ENCODE data around the gene OR51V1. TPM values are rescaled to one million over a fixed set of nuclear protein-coding genes. Genes with fewer than 3 reads are reported as not detected.

OR51V1 gene
- total and polyA plus RNA-seq, 12 donors = not detected

DNA sequence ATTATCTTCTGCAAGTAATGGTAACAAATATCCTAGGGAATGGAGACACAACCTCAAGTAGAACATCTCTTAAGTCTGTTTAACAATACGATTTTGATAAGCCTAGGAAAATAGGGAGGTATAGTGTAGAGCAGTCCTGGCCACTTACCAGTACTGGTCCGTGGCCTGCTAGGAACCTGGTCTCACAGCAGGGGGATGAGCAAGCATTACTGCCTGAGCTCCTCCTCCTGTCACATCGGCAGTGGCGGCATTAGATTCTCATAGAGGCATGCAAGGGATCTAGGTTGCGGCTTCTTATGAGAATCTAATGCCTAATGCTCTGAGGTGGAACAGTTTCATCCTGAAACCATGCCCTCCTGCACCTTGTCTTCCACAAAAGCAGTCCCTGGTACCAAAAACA is 4.4 kb downstream of the OR51V1 start:
- TF ChIP-seq POLR2A (IDR thresholded peaks at IDR 0.05) = no peak
- TF ChIP-seq, protein P1, sequence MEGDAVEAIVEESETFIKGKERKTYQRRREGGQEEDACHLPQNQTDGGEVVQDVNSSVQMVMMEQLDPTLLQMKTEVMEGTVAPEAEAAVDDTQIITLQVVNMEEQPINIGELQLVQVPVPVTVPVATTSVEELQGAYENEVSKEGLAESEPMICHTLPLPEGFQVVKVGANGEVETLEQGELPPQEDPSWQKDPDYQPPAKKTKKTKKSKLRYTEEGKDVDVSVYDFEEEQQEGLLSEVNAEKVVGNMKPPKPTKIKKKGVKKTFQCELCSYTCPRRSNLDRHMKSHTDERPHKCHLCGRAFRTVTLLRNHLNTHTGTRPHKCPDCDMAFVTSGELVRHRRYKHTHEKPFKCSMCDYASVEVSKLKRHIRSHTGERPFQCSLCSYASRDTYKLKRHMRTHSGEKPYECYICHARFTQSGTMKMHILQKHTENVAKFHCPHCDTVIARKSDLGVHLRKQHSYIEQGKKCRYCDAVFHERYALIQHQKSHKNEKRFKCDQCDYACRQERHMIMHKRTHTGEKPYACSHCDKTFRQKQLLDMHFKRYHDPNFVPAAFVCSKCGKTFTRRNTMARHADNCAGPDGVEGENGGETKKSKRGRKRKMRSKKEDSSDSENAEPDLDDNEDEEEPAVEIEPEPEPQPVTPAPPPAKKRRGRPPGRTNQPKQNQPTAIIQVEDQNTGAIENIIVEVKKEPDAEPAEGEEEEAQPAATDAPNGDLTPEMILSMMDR (IDR thresholded peaks at IDR 0.05) = no peak
- no peaks in the 10 kb centered on the region for H3K27me3 ChIP-seq
- no peak overlapping the region for H3K27ac ChIP-seq
- intact Hi-C loops (cut with DNase I) = no loop called here
- H3K9me3 ChIP-seq (replicated peaks in 1 of 3) = no peaks in the 10 kb centered on the region
- WGBS, 4 donors = 65 to 71% (median 67%) methylated on average over 5 of the region's 5 CpGs
- no peaks in the 10 kb centered on the region for H3K36me3 ChIP-seq (replicated peaks in 1 of 2)
- H3K4me3 ChIP-seq = no peak overlapping the region
- no peaks in the 10 kb centered on the region for H3K4me1 ChIP-seq (replicated peaks in 1 of 2)
- DNase-seq = no peak

DNA sequence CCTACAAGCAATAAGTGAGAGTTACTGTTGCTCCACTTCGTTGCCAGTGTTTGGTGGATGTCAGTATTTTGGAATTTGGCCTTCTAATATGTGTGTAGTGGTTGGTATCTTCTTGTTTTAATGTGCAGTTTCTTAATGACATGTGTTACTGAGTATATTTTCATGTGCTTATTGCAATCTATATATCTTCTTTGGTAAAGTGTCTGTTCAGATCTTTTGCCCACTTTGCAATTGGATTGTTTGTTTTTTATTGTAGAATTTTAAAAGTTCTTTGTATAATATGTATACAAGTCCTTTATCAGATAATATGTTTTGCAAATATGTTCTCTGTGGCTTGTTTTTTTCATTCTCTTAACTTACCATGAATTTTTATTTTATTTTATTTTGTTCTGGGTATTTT is 7.7 kb downstream of the OR51V1 start:
- TF ChIP-seq, protein P1 (IDR thresholded peaks at IDR 0.05) = no peak
- Histone ChIP-seq H3K36me3 (replicated peaks in 1 of 2) (no peaks in the 10 kb centered on the region), H3K9me3 (replicated peaks in 1 of 3) (no peaks in the 10 kb centered on the region), H3K4me1 (replicated peaks in 1 of 2) (no peaks in the 10 kb centered on the region), H3K27me3 (no peaks in the 10 kb centered on the region), H3K4me3 (no peak overlapping the region), H3K27ac (no peak overlapping the region)
- intact Hi-C loops (cut with DNase I) = no loop called here
- DNase-seq = no peak
- WGBS, 4 donors = 0 to 38% (median 13%) methylated on average over 1 of the region's 1 CpG

DNA sequence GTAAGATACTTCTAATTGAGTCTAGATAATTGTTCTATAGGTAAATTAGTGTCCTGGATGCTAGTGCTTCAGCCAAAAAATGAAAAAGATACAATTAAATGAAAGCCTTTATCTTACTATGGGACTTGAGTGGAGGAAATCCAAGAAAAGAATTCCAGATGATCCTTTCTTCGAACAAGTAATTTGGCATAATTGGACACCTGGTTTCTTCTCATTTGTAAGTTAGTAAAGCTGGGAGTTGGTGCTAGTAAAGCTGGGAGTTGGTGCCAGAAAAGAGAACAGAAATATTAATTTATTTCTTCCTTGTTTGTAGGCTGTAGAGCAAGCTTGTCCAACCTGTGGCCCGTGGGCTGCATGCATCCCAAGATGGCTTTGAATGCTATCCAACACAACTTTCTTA is 12.3 kb downstream of the OR51V1 start:
- Histone ChIP-seq H3K36me3 (replicated peaks in 1 of 2) (no peaks in the 10 kb centered on the region), H3K27me3 (no peaks in the 10 kb centered on the region), H3K9me3 (replicated peaks in 1 of 3) (no peaks in the 10 kb centered on the region), H3K4me3 (no peak overlapping the region), H3K4me1 (replicated peaks in 1 of 2) (no peaks in the 10 kb centered on the region), H3K27ac (no peak overlapping the region)
- 82 to 86% (median 82%) methylated on average over 2 of the region's 2 CpGs for whole genome bisulfite sequencing, 4 donors
- no peak for DNase-seq
- no peak for TF ChIP-seq POLR2A (IDR thresholded peaks at IDR 0.05)
- TF ChIP-seq, protein P1 (IDR thresholded peaks at IDR 0.05) = no peak
- intact Hi-C loops (cut with DNase I) = no loop called here

DNA sequence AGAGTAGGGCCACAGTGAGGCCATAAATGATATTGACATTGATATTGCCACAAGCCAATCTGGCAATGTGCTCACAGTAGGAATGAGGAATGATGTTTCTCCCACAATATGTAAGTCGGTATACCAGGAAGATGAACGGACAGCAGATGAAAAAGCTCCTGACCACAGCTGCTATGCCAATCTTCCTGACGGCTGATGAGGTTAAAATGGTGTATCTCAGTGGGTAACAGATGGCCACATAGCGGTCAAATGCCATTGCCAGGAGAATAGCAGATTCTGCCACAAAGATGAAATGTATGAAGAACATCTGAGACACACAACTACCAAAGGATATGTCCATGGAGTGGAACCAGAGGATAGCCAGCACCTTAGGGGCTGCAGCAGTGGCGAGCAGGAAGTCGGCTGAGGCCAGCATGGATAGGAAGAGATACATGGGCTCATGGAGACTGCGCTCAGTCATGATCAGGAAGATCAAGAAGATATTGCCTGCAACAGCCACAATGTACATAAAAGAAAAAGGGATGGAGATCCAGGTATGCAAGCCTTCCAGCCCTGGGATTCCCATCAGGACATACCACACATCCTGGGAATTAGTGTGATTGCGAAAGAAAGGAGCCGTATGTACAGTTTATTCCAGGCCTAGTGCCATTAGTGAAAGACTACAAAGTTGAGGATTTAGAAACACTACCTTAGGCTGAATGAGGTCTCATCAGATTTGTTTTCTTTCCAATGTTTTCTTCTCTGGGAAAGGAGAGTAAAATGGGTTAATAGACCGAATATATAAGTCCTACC is 22.2 kb downstream of the OR51V1 start:
- TF ChIP-seq, protein P1 (IDR thresholded peaks at IDR 0.05) = no peak
- H3K27me3 ChIP-seq = no peaks in the 10 kb centered on the region
- intact Hi-C loops (cut with DNase I) = no loop called here
- DNase-seq = no peak
- no peaks in the 10 kb centered on the region for H3K4me1 ChIP-seq (replicated peaks in 1 of 2)
- H3K27ac ChIP-seq = no peak overlapping the region
- H3K36me3 ChIP-seq (replicated peaks in 1 of 2) = no peaks in the 10 kb centered on the region
- 70 to 81% (median 76%) methylated on average over 10 of the region's 10 CpGs for WGBS, 4 donors
- H3K4me3 ChIP-seq = no peak overlapping the region
- no peaks in the 10 kb centered on the region for H3K9me3 ChIP-seq (replicated peaks in 1 of 3)
